ENCODE data around the gene MYD88. TPM values are rescaled to one million over a fixed set of nuclear protein-coding genes. Genes with fewer than 3 reads are reported as not detected.

MYD88 gene
- total and polyA plus RNA-seq, 12 donors, result 4.2 to 22.3 (median 7.1) TPM

GRCh38 chr3:38136393-38136776, 2.1 kb upstream of the MYD88 start:
- Histone ChIP-seq H3K36me3 (peaks cover 0 to 54% (median 29%) of the 10 kb centered on the region in 9 donors), H3K27me3 (no peaks in the 10 kb centered on the region), H3K4me3 (peak overlapping the region; percentile 63 to 100 (median 90)), H3K4me1 (peaks cover 8 to 62% (median 46%) of the 10 kb centered on the region in 9 donors), H3K27ac (peak overlapping the region in 9 of 10 donors; percentile 78 to 97 (median 92)), H3K9me3 (no peaks in the 10 kb centered on the region)
- WGBS, 2 donors, result 0 to 1% methylated on average over 20 of the region's 20 CpGs
- DNase-seq, result peak in 1 of 2 donors; percentile 30
- intact Hi-C loops (cut with DNase I), result loop anchor here in 7 of 10 donors (2.0 to 10.0 kb wide), 5 partner anchors 28 to 348 kb away; partner anchors contain the start of genes OXSR1 (in 3 of the 7), ACVR2B (in 2 of the 7) and XYLB (in 2 of the 7)
- no peak for TF ChIP-seq CTCF (IDR thresholded peaks at IDR 0.05)
- ATAC-seq, result peak in 2 of 8 donors; percentile 3

GRCh38 chr3:38136777-38137614, 1.5 kb upstream of the MYD88 start, which contains the start of gene ACAA1:
Gene ACAA1 (minus strand): TSS chr3:38137127. CDS start chr3:38137035, 92 bp downstream.
- peak within 1 kb of the TSS; percentile 63 to 100 (median 94) for H3K4me3 ChIP-seq
- H3K4me1 ChIP-seq, result peaks cover 8 to 58% (median 42%) of the 10 kb centered on the region in 9 donors
- no peaks in the 10 kb centered on the region for H3K27me3 ChIP-seq
- ATAC-seq (peak; percentile 96 to 98 (median 98)), DNase-seq (peak; percentile 99 to 100)
- no peaks in the 10 kb centered on the region for H3K9me3 ChIP-seq
- peaks cover 0 to 54% (median 29%) of the 10 kb centered on the region in 9 donors for H3K36me3 ChIP-seq
- WGBS, 2 donors, result 0% methylated on average over 57 to 66 of the region's 66 CpGs
- TF ChIP-seq CTCF (IDR thresholded peaks at IDR 0.05), result peak in 3 of 9 donors; percentile 3 to 20 (median 9)
- intact Hi-C loops (cut with DNase I), result loop anchor here in 7 of 10 donors (1.0 to 10.0 kb wide), 6 partner anchors 28 to 348 kb away; partner anchors contain the start of genes OXSR1 (in 5 of the 7), ACVR2B (in 2 of the 7) and XYLB (in 2 of the 7)
- H3K27ac ChIP-seq, result peak within 1 kb of the TSS; percentile 86 to 97 (median 94)

GRCh38 chr3:38137615-38138348, 679 bp upstream of the MYD88 start:
- H3K9me3 ChIP-seq, result no peaks in the 10 kb centered on the region
- peak overlapping the region; percentile 86 to 97 (median 94) for H3K27ac ChIP-seq
- 17 to 23% methylated on average over 22 of the region's 22 CpGs for WGBS, 2 donors
- ATAC-seq (peak in 4 of 8 donors; percentile 2 to 54 (median 30)), DNase-seq (no peak)
- H3K4me1 ChIP-seq, result peaks cover 8 to 54% (median 42%) of the 10 kb centered on the region in 9 donors
- no peak for TF ChIP-seq CTCF (IDR thresholded peaks at IDR 0.05)
- peak overlapping the region; percentile 63 to 100 (median 94) for H3K4me3 ChIP-seq
- intact Hi-C loops (cut with DNase I), result loop anchor here in 7 of 10 donors (1.0 to 10.0 kb wide), 7 partner anchors 27 to 347 kb away; partner anchors contain the start of genes OXSR1 (in 6 of the 7), ACVR2B (in 2 of the 7) and XYLB (in 2 of the 7)
- no peaks in the 10 kb centered on the region for H3K27me3 ChIP-seq
- peaks cover 0 to 53% (median 24%) of the 10 kb centered on the region in 9 donors for H3K36me3 ChIP-seq
